Gastroesophageal sphincter (tissue), 3 donors: ENCODE data around the gene ATG7.

Experiments
- CTCF ChIP-seq, 4 experiments: fragments of 200-600 bp in 2 of 4; fragments of 450-650 bp in 2 of 4; sonication (generic) in 1 of 4; IDR thresholded peaks; one replicate each; pipeline ENCODE4 v1.5.1; 2017 to 2019; ENCODE audit warnings: antibody characterized with exemption in 4 of 4, mild to moderate bottlenecking in 2 of 4, moderate library complexity in 2 of 4
- EP300 ChIP-seq: sonication (generic); formaldehyde crosslinking; IDR thresholded peaks from one replicate; pipeline ENCODE4 v1.6.1; 2017; ENCODE audit warnings: antibody characterized with exemption, mild to moderate bottlenecking
- POLR2AphosphoS5 ChIP-seq: sonication (generic); formaldehyde crosslinking; IDR thresholded peaks from one replicate; pipeline ENCODE4 v1.6.1; 2017; ENCODE audit warnings: antibody characterized with exemption

- TF ChIP-seq POLR2AphosphoS5 (no peak), CTCF (IDR thresholded peaks at IDR 0.05) (no peak), EP300 (no peak)
Measured at GRCh38 chr3:11410564-11410963, 138.4 kb downstream of the ATG7 start.
